ENCODE data around the gene CARD18. TPM values are rescaled to one million over a fixed set of nuclear protein-coding genes. Genes with fewer than 3 reads are reported as not detected.

CARD18 gene
- total RNA-seq, 1 experiment from 2014 or later = 8.1 TPM

- ChIA-PET POLR2A (no interaction called here), CTCF (no interaction called here)
- no peaks in the 10 kb centered on the region for H3K9me3 ChIP-seq (ENCODE audit: control insufficient read depth, insufficient read depth, low read depth, low read length)
- no peak for TF ChIP-seq POLR2AphosphoS5 (IDR thresholded peaks at IDR 0.05; ENCODE audit: low read depth, low read length)
- no peak for TF ChIP-seq CTCF (IDR thresholded peaks at IDR 0.05)
- TF ChIP-seq TCF7L2 (IDR thresholded peaks at IDR 0.05; ENCODE audit: low read depth, low read length) = no peak
- TF ChIP-seq REST (IDR thresholded peaks at IDR 0.05; ENCODE audit: insufficient read depth in 1 of 2, low read depth in 2 of 2, low read length in 1 of 2) = no peak
- no peak for TF ChIP-seq SIN3A (IDR thresholded peaks at IDR 0.05; ENCODE audit: borderline replicate concordance, insufficient read depth, low read depth, low read length)
- H3K27me3 ChIP-seq (ENCODE audit: control insufficient read depth, insufficient read depth, low read length) = no peaks in the 10 kb centered on the region
- in situ Hi-C loops (cut with HindIII; ENCODE audit: low pct_unique_long_range_greater_than_20kb, low sequenced_read_pairs) = no loop called here
- H3K4me1 ChIP-seq (ENCODE audit: control insufficient read depth, insufficient read depth, low read length) = no peaks in the 10 kb centered on the region
- H3K4me3 ChIP-seq (ENCODE audit: low read depth in 2 of 2, low read length in 2 of 2) = no peak overlapping the region
- ATAC-seq = no peak
- H3K36me3 ChIP-seq (ENCODE audit: control insufficient read depth, insufficient read depth, low read length) = no peaks in the 10 kb centered on the region
- intact Hi-C loops (cut with micrococcal nuclease; ENCODE audit: unreplicated experiment) = no loop called here
- DNase-seq (ENCODE audit: low read depth, low spot score) = no peak
- BruUV-seq (replicated peaks) = no TSS peak
- H3K27ac ChIP-seq (ENCODE audit: low read length) = no peak overlapping the region
Measured at GRCh38 chr11:105155679-105156078, 16.1 kb upstream of the CARD18 start.

- ATAC-seq (no peak), DNase-seq (ENCODE audit: low read depth, low spot score) (no peak)
- ChIA-PET POLR2A (no interaction called here), CTCF (no interaction called here)
- H3K27me3 ChIP-seq (ENCODE audit: control insufficient read depth, insufficient read depth, low read length) = no peaks in the 10 kb centered on the region
- in situ Hi-C loops (cut with HindIII; ENCODE audit: low pct_unique_long_range_greater_than_20kb, low sequenced_read_pairs) = no loop called here
- intact Hi-C loops (cut with micrococcal nuclease; ENCODE audit: unreplicated experiment) = no loop called here
- H3K4me1 ChIP-seq (ENCODE audit: control insufficient read depth, insufficient read depth, low read length) = no peaks in the 10 kb centered on the region
- TF ChIP-seq CTCF (IDR thresholded peaks at IDR 0.05) (no peak), POLR2AphosphoS5 (IDR thresholded peaks at IDR 0.05; ENCODE audit: low read depth, low read length) (no peak), TCF7L2 (IDR thresholded peaks at IDR 0.05; ENCODE audit: low read depth, low read length) (no peak), SIN3A (IDR thresholded peaks at IDR 0.05; ENCODE audit: borderline replicate concordance, insufficient read depth, low read depth, low read length) (no peak), REST (IDR thresholded peaks at IDR 0.05; ENCODE audit: insufficient read depth in 1 of 2, low read depth in 2 of 2, low read length in 1 of 2) (no peak)
- BruUV-seq (replicated peaks) = no TSS peak
- H3K36me3 ChIP-seq (ENCODE audit: control insufficient read depth, insufficient read depth, low read length) = no peaks in the 10 kb centered on the region
- no peak overlapping the region for H3K27ac ChIP-seq (ENCODE audit: low read length)
- H3K9me3 ChIP-seq (ENCODE audit: control insufficient read depth, insufficient read depth, low read depth, low read length) = no peaks in the 10 kb centered on the region
- H3K4me3 ChIP-seq (ENCODE audit: low read depth in 2 of 2, low read length in 2 of 2) = no peak overlapping the region
Measured at GRCh38 chr11:105153392-105153791, 13.8 kb upstream of the CARD18 start.

All from Panc1 (cell line).